ENCODE results near the gene KIAA0753.
A peak's percentile ranks its signal among the peaks of the same experiment; 100 is the strongest.

KIAA0753 gene

GRCh38 chr17:6640536-6641246 lies at the start of gene KIAA0753, which contains the start of gene TXNDC17:
TSS of gene KIAA0753 (minus strand) at chr17:6640711. CDS start at chr17:6635103, 5,608 bp downstream.
TSS of gene TXNDC17 (plus strand) at chr17:6641060. CDS start at chr17:6641083, 23 bp downstream.
- peak; percentile 66 to 79 for DNase-seq (ENCODE audit: low read depth in 2 of 2)

- DNase-seq (ENCODE audit: low read depth in 2 of 2): no peak
Observed at GRCh38 chr17:6688944-6689343, 48.4 kb upstream of the KIAA0753 start.

- DNase-seq (ENCODE audit: low read depth in 2 of 2): no peak
Observed at GRCh38 chr17:6686026-6686425, 45.5 kb upstream of the KIAA0753 start.

GRCh38 chr17:6684881-6685767 lies 44.6 kb upstream of the KIAA0753 start:
- no peak for DNase-seq (ENCODE audit: low read depth in 2 of 2)

- no peak for DNase-seq (ENCODE audit: low read depth in 2 of 2)
Observed at GRCh38 chr17:6684460-6684783, 43.9 kb upstream of the KIAA0753 start.

GRCh38 chr17:6683730-6684459 lies 43.4 kb upstream of the KIAA0753 start:
- no peak for DNase-seq (ENCODE audit: low read depth in 2 of 2)

DNA sequence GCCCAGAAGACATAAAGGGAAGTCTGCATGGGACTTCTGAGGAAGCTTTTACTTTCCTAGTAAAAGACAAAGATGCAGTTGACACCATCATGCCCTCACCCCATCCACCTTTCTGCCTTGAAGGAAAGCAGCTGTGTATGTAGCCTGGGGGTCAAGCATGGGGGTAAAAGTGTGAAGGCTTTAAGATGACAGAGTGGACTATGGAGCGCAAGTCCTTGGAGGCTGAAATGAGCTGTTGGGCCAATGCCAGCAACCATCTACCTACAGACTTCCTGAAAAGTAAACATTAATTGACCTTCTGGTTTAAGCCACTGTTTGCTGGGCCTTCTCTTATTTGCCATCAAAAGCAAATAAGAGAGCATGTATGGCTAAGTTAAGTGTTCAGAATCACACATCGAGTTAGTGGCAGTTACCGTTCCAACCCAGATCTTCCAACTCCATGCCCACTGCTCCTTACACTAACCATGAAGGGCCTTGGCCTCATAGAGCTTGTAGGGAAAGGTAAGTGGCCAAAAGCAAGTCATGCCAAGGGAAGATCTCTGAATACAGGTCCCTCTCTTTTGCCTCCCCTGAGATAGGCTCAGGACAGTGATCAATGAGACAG lies 42.7 kb upstream of the KIAA0753 start:
- DNase-seq (ENCODE audit: low read depth in 2 of 2): no peak

GRCh38 chr17:6682339-6682738 lies 41.8 kb upstream of the KIAA0753 start:
- DNase-seq (ENCODE audit: low read depth in 2 of 2): no peak

GRCh38 chr17:6681671-6682070 lies 41.2 kb upstream of the KIAA0753 start:
- DNase-seq (ENCODE audit: low read depth in 2 of 2): no peak

DNA sequence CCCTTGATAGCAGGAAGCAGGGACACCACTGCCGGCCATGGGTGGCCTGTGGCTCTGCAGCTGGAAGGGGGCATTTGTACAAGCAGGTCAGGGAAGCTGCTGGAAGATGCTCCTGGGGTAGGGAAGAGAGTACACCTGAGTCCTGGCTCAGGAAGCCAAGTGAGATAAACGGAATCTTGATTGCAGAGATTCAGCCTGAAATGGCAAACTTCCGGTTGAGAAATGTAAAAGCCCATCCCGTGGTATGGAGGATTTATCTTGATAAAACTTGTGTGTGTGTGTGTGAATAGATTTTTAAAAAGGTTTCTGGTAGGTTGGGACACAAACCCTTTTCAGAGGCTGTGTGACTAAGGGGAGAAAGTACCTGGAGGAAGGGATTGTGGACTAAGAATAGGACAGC lies 40.7 kb upstream of the KIAA0753 start:
- DNase-seq (ENCODE audit: low read depth in 2 of 2): no peak

- DNase-seq (ENCODE audit: low read depth in 2 of 2): no peak
Observed at GRCh38 chr17:6679241-6679640, 38.7 kb upstream of the KIAA0753 start.

DNA sequence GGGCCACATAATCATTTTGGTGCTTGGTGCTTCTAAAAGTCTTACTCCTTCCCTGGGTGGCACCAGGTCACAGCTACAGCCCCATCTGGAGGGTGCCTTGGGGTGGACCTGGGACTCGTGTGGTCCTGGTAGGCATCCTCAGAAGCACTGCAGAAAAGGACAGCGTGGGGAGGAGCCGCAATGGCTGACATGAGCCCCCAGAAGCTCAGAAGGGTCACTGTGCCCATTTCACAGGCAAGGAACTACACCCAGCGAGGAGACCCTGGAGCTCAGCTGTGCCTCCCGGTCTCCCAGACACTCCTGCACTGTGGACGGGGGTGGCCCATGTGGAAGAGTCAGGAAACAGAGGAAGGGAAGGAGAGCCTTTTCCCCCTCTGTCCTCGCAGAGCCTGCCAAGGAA lies 37.4 kb upstream of the KIAA0753 start:
- DNase-seq (ENCODE audit: low read depth in 2 of 2): no peak

- DNase-seq (ENCODE audit: low read depth in 2 of 2): no peak
Observed at GRCh38 chr17:6677158-6677831, 36.8 kb upstream of the KIAA0753 start.

DNA sequence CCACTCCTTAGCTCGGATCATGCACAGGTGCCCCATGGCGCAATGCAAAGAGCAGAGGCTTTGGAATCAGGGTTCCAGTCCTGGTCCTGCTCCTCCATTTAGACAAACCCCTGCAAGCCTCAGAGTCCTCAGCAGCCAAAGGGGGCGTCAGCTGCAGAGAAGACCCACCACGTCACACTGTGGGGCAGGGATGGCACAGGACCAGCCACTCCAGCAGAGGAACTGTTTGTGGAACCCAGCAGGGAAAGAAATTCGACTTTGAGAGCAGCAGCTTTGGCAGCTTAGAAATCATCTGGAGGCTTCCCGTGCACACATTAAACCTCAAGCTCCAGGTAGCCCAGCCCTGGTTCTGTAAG lies 36.3 kb upstream of the KIAA0753 start:
- DNase-seq (ENCODE audit: low read depth in 2 of 2): no peak

DNA sequence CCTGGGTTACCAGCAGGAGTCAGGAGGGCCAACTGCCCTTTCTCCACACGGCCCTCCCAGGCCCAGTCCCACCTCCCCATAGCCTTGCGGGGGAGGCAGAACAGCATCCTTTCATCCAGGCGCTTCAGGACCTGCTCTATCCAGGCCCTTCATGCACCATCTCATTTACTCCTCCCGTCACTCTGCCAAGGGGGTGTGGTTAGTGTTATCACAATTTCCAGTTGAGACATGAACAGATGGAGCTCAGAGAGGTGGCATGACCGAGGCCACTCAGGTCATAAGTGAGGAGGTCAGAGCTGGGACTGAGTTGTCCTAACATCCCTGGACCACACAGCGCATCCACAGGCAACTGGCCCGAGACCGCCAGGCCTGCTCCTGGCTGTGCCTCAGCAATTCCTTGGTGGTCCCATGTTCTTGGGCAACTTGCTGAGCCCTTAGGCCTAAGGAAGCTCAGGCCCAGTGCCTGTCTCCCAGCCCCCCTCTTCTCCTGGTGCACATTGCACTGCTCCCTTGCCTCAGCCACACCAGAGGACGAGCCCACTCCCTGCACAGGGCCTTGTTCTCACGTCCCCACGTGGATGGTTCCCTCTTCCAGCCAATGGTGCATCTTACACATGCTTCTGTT lies 34.8 kb upstream of the KIAA0753 start:
- DNase-seq (ENCODE audit: low read depth in 2 of 2): no peak

DNA sequence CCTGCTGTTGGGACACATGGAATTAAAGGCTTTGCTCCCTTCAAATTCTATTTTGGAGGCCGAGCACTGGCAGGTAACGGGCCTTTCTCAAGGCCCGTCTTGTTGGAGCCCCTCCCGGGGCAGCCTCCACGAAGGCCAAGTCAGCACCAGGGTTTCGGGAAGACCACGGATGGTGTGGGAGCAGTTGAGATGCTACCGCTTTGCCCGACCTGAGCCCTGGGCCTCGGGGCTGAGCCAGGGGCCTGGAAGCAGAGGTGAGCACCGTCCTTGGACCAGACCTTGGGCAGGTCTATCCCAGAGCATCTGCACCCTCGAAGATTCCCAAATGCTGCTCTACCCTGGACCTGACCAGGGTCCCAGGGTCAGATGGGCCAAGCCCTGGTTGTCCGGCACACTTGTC lies 34.1 kb upstream of the KIAA0753 start:
- no peak for DNase-seq (ENCODE audit: low read depth in 2 of 2)

- DNase-seq (ENCODE audit: low read depth in 2 of 2): no peak
Observed at GRCh38 chr17:6671431-6671830, 30.9 kb upstream of the KIAA0753 start.

GRCh38 chr17:6670999-6671398 lies 30.5 kb upstream of the KIAA0753 start:
- no peak for DNase-seq (ENCODE audit: low read depth in 2 of 2)

DNA sequence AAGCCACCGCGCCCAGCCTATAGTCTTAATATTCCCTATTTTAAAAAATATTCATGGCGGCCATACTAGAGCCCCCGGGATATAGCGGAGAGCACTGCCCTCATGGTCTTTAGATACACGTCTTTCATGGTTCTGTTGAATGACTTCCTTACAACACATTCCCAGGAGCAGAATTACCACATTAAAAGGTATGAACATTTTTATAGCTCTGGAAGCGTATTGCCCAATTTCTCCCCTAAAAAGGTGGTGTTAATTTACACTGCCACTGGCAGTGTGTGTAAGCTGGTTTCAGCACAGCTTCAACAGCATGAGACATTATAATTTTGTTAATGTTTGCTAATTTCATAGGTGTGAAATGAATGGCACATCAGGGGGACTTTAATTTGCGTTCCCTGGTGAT lies 30.1 kb upstream of the KIAA0753 start:
- DNase-seq (ENCODE audit: low read depth in 2 of 2): no peak

DNA sequence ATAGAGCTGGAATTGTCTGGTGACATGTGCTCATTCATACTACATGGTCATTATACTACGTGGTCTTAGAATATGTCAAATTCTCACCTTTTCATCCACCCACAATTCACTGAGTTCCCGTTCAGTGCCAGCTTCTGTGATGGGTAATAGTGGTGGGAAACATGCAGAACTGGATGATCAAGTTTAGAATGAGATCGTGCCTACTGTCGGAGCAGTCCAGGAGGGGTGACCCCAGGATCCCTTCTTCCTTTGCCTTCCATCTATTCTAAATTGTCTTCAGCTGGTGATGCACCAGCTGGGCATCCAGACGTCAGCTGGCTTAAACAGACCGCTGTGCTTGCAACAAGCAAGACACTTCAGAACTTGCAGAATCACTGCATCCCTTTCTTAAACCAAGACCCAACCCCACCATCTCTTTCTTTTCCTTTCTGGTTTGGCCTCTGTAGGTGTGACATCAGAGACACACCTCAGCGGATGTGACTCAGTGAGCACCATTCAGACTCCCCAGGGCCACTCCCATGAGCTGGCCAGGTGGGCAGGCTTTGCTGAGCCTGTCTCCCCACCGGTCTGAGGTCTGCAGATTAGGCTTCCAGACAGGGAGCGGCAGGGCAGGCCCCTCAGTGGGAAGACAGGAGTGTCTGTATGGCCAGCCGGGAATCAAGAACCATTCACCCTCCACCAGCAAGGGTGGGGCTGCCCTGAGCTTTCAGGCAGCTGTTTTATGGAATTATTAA lies 29.1 kb upstream of the KIAA0753 start:
- no peak for DNase-seq (ENCODE audit: low read depth in 2 of 2)
